Endothelial cell (in vitro differentiated cells): ENCODE results near the gene ANKRD35. TPM values are rescaled to one million over a fixed set of nuclear protein-coding genes. Genes with fewer than 3 reads are reported as not detected.
"Not testable (repeated sequence)": the region's sequence is repeated elsewhere in the genome, so short reads cannot be mapped to it uniquely, and the experiment has no call there.

Experiments
- DNase-seq: peaks from one replicate; pipeline ENCODE4 v3.0.0; 2021; ENCODE audit warnings: low spot score
- H3K27ac Mint-ChIP-seq: one replicate; pipeline ENCODE4 v1.8.0; 2021; ENCODE audit warnings: mixed read lengths, inconsistent platforms; ENCODE audit not compliant: unreplicated experiment
- H3K27me3 Mint-ChIP-seq: one replicate; pipeline ENCODE4 v1.8.0; 2021; ENCODE audit warnings: mild to moderate bottlenecking, moderate library complexity, mixed read lengths, inconsistent platforms; ENCODE audit not compliant: unreplicated experiment
- H3K36me3 Mint-ChIP-seq: one replicate; pipeline ENCODE4 v1.8.0; 2021; ENCODE audit warnings: mild to moderate bottlenecking, low read depth, mixed read lengths, inconsistent platforms; ENCODE audit not compliant: unreplicated experiment
- H3K4me1 Mint-ChIP-seq: one replicate; pipeline ENCODE4 v1.8.0; 2021; ENCODE audit warnings: mild to moderate bottlenecking, mixed read lengths, inconsistent platforms; ENCODE audit not compliant: unreplicated experiment
- H3K4me3 Mint-ChIP-seq: one replicate; pipeline ENCODE4 v1.8.0; 2021; ENCODE audit warnings: mild to moderate bottlenecking, mixed read lengths, inconsistent platforms; ENCODE audit not compliant: unreplicated experiment
- H3K9me3 Mint-ChIP-seq: one replicate; pipeline ENCODE4 v1.8.0; 2021; ENCODE audit warnings: mixed read lengths, inconsistent platforms; ENCODE audit not compliant: unreplicated experiment
- total RNA-seq: library from RNA; stranded (reverse); fragmentation: NEBNext Ultra II Directional; extraction: Animal tissue kit (Norgen Biotek cat#: 25700); gene quantifications from one replicate; pipeline ENCODE4 v1.2.1, GENCODE V29; 2021; ENCODE audit not compliant: unreplicated experiment
- TF ChIP-seq, protein P1 (sequence below): fragments of 200-600 bp; sonication (generic); IDR thresholded peaks from one replicate; pipeline ENCODE4 v1.5.0; 2021; ENCODE audit warnings: antibody characterized with exemption; ENCODE audit not compliant: unreplicated experiment

The ANKRD35 gene
- total RNA-seq, 1 donor from 2014 or later, result not detected

DNA sequence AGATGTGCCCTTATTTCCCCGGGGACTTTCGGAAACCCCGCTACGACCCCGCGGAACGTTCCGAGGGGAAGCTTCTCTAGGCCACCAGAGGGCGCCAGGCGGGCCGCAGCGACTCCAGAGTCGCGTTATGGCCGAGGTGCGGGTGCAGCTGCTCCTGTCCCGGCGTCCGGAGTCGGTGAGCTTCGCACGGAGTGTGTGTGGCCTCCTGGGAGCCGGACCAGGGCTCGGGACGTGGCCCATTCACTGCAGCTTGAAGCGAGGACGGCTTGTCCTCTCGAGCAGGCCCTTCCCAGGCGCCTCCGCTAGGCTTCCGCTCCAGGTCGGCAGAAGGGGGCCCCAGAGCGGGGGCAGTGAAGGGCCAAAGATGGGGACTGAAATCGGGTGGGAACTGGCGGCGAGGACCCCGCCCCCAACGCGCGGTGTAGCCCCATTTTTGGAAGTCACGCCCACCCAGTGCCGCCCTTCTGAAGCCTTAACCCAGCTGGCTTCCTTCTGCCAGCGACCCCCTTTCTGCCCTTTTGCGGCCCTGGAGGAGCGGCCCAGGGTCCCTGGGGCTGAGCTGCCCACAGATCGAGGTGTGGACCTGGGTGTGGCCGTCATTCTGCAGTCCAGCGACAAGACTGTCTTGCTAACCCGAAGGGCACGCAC, 40.0 kb downstream of the ANKRD35 start, which contains the start of gene NUDT17:
NUDT17 (plus strand) TSS at position 117 of the 648 bp plus-strand sequence; CDS start at position 128, 11 bp downstream.
- TF ChIP-seq, protein P1, sequence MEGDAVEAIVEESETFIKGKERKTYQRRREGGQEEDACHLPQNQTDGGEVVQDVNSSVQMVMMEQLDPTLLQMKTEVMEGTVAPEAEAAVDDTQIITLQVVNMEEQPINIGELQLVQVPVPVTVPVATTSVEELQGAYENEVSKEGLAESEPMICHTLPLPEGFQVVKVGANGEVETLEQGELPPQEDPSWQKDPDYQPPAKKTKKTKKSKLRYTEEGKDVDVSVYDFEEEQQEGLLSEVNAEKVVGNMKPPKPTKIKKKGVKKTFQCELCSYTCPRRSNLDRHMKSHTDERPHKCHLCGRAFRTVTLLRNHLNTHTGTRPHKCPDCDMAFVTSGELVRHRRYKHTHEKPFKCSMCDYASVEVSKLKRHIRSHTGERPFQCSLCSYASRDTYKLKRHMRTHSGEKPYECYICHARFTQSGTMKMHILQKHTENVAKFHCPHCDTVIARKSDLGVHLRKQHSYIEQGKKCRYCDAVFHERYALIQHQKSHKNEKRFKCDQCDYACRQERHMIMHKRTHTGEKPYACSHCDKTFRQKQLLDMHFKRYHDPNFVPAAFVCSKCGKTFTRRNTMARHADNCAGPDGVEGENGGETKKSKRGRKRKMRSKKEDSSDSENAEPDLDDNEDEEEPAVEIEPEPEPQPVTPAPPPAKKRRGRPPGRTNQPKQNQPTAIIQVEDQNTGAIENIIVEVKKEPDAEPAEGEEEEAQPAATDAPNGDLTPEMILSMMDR, result peak; percentile 79
- Mint-ChIP-seq H3K4me3 (peak within 1 kb of the TSS; percentile 87), H3K9me3 (no peaks in the 10 kb centered on the region), H3K4me1 (no peaks in the 10 kb centered on the region), H3K36me3 (peaks cover 28% of the 10 kb centered on the region), H3K27ac (no peak within 1 kb of the TSS), H3K27me3 (peaks cover 3% of the 10 kb centered on the region)
- peak; percentile 81 for DNase-seq

DNA sequence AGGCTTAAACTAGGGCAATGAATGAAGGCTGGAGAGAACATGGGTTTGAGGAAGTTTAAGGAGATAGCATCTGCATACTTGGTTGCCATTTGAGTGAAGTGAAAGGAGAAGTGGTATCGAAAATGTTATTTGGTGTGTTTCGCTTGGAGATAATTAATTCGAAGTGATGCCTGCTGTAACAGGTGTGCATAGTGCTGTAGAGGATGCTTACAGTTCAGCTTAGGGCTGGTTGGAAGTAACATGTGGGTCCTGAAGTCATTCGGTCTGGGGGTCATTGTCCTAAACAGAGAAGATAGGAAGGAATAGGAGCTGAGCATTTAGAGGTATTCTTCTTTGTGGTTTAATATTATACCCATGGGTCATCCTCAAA, 40.5 kb downstream of the ANKRD35 start:
- no peak overlapping the region for H3K4me3 Mint-ChIP-seq
- no peaks in the 10 kb centered on the region for H3K4me1 Mint-ChIP-seq
- peaks cover under 1% of the 10 kb centered on the region for H3K27me3 Mint-ChIP-seq
- TF ChIP-seq, protein P1, result no peak
- no peaks in the 10 kb centered on the region for H3K9me3 Mint-ChIP-seq
- H3K27ac Mint-ChIP-seq, result no peak overlapping the region
- H3K36me3 Mint-ChIP-seq, result peaks cover 26% of the 10 kb centered on the region
- no peak for DNase-seq

DNA sequence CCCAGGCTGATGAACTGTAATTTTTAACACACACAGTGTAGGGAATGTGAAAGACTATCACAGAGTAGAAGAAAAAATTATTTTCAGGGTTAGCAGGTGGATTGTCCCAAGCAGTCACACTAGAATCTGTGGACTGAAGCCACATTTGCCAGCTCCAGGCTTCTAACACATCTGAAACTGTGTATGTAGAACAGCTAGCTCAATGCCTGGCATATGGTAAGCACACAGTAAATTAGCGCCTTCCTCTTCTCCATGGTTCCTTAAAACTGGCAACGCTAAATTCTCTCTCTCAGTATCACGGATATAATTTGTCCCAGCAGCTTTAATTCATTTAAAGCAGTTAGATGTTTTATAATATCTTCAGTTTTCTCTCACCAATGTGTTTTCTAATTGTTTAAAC, 42.6 kb downstream of the ANKRD35 start:
- Mint-ChIP-seq H3K27me3 (no peaks in the 10 kb centered on the region), H3K4me3 (no peak overlapping the region), H3K27ac (no peak overlapping the region), H3K9me3 (no peaks in the 10 kb centered on the region), H3K4me1 (no peaks in the 10 kb centered on the region), H3K36me3 (peaks cover 19% of the 10 kb centered on the region)
- TF ChIP-seq, protein P1, result no peak
- DNase-seq, result no peak

DNA sequence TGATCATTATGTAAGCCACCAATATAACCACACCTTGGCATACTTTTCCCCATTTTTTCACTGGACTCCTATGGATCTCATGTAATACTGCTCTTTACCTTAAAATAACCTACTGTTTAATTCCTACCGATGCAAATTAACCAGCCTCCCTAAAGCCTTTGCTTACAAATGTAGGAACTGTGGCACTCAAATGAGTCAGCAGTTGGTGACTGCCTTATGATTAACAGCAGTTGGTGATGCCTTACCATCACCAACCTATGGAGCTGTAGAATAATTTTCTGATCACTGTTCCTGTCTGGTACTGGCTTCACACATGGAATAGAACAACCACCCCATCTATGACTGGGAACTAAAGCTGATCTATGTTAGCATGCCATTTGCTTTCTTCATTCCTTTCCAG, 48.0 kb downstream of the ANKRD35 start:
- Mint-ChIP-seq H3K27me3 (no peaks in the 10 kb centered on the region), H3K27ac (no peak overlapping the region), H3K4me3 (no peak overlapping the region), H3K4me1 (no peaks in the 10 kb centered on the region), H3K36me3 (peaks cover 34% of the 10 kb centered on the region), H3K9me3 (no peaks in the 10 kb centered on the region)
- no peak for DNase-seq
- TF ChIP-seq, protein P1, result no peak

DNA sequence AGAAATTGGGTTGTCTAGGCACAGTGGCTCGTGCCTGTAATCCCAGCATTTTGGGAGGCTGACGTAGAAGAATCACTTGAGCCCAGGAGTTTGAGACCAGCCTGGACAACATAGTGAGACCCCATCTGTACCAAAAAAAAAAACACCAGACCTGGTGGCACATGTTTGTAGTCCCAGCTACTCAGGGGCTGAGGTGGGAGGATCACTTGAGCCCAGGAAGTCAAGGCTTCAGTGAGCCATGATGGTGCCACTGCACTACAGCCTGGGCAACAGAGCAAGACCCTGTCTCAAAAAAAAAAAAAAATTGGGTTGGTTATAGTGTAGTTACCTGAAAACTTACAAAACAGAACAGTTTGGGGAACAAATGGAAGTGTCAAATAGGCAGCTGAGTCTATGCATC, 54.9 kb downstream of the ANKRD35 start:
- H3K4me1 Mint-ChIP-seq, H3K4me3 Mint-ChIP-seq, DNase-seq, H3K27ac Mint-ChIP-seq, H3K9me3 Mint-ChIP-seq, H3K27me3 Mint-ChIP-seq: not testable (repeated sequence)
- H3K36me3 Mint-ChIP-seq, result peaks cover 49% of the 10 kb centered on the region
